ENCODE measurements around the gene COL4A1. TPM values are rescaled to one million over a fixed set of nuclear protein-coding genes. Genes with fewer than 3 reads are reported as not detected.

The COL4A1 gene
- total RNA-seq, 1 experiment from 2014 or later = 0.12 TPM

GRCh38 chr13:110339975-110340550, 33.1 kb upstream of the COL4A1 start:
- BruUV-seq (replicated peaks) = no TSS peak
- Mint-ChIP-seq H3K4me3 (ENCODE audit: low read depth, unreplicated experiment) (no peak overlapping the region), H3K4me1 (ENCODE audit: low read depth, unreplicated experiment) (no peaks in the 10 kb centered on the region), H3K27ac (ENCODE audit: unreplicated experiment) (no peak overlapping the region), H3K27me3 (ENCODE audit: unreplicated experiment) (no peaks in the 10 kb centered on the region), H3K36me3 (ENCODE audit: insufficient read depth, unreplicated experiment) (no peaks in the 10 kb centered on the region), H3K9me3 (ENCODE audit: low read depth, unreplicated experiment) (no peaks in the 10 kb centered on the region)
- TF ChIP-seq CTCF (IDR thresholded peaks at IDR 0.05; ENCODE audit: unreplicated experiment) = no peak
- CTCF ChIA-PET = no interaction called here
- no peak for DNase-seq
- intact Hi-C loops (cut with micrococcal nuclease; ENCODE audit: unreplicated experiment) = no loop called here

- Mint-ChIP-seq H3K27ac (ENCODE audit: unreplicated experiment) (no peak overlapping the region), H3K36me3 (ENCODE audit: insufficient read depth, unreplicated experiment) (no peaks in the 10 kb centered on the region), H3K27me3 (ENCODE audit: unreplicated experiment) (no peaks in the 10 kb centered on the region), H3K4me3 (ENCODE audit: low read depth, unreplicated experiment) (no peak overlapping the region), H3K4me1 (ENCODE audit: low read depth, unreplicated experiment) (no peaks in the 10 kb centered on the region), H3K9me3 (ENCODE audit: low read depth, unreplicated experiment) (no peaks in the 10 kb centered on the region)
- no peak for TF ChIP-seq CTCF (IDR thresholded peaks at IDR 0.05; ENCODE audit: unreplicated experiment)
- CTCF ChIA-PET = no interaction called here
- no TSS peak for BruUV-seq (replicated peaks)
- intact Hi-C loops (cut with micrococcal nuclease; ENCODE audit: unreplicated experiment) = no loop called here
- no peak for DNase-seq
Observed at GRCh38 chr13:110339263-110339662, 32.3 kb upstream of the COL4A1 start.

- Mint-ChIP-seq H3K27me3 (ENCODE audit: unreplicated experiment) (no peaks in the 10 kb centered on the region), H3K9me3 (ENCODE audit: low read depth, unreplicated experiment) (no peaks in the 10 kb centered on the region), H3K4me1 (ENCODE audit: low read depth, unreplicated experiment) (no peaks in the 10 kb centered on the region), H3K4me3 (ENCODE audit: low read depth, unreplicated experiment) (no peak overlapping the region), H3K27ac (ENCODE audit: unreplicated experiment) (no peak overlapping the region), H3K36me3 (ENCODE audit: insufficient read depth, unreplicated experiment) (no peaks in the 10 kb centered on the region)
- intact Hi-C loops (cut with micrococcal nuclease; ENCODE audit: unreplicated experiment) = no loop called here
- CTCF ChIA-PET = no interaction called here
- no peak for DNase-seq
- no peak for TF ChIP-seq CTCF (IDR thresholded peaks at IDR 0.05; ENCODE audit: unreplicated experiment)
- BruUV-seq (replicated peaks) = no TSS peak
Observed at GRCh38 chr13:110338441-110339101, 31.6 kb upstream of the COL4A1 start.

- Mint-ChIP-seq H3K4me3 (ENCODE audit: low read depth, unreplicated experiment) (no peak overlapping the region), H3K36me3 (ENCODE audit: insufficient read depth, unreplicated experiment) (no peaks in the 10 kb centered on the region), H3K27ac (ENCODE audit: unreplicated experiment) (no peak overlapping the region), H3K27me3 (ENCODE audit: unreplicated experiment) (no peaks in the 10 kb centered on the region), H3K4me1 (ENCODE audit: low read depth, unreplicated experiment) (no peaks in the 10 kb centered on the region), H3K9me3 (ENCODE audit: low read depth, unreplicated experiment) (no peaks in the 10 kb centered on the region)
- TF ChIP-seq CTCF (IDR thresholded peaks at IDR 0.05; ENCODE audit: unreplicated experiment) = no peak
- CTCF ChIA-PET = no interaction called here
- DNase-seq = no peak
- no TSS peak for BruUV-seq (replicated peaks)
- intact Hi-C loops (cut with micrococcal nuclease; ENCODE audit: unreplicated experiment) = no loop called here
Observed at GRCh38 chr13:110337247-110337646, 30.3 kb upstream of the COL4A1 start.

Data from Calu3 (cell line).